ENCODE results near the gene NXN.
"Not testable (repeated sequence)": the region's sequence is repeated elsewhere in the genome, so short reads cannot be mapped to it uniquely, and the experiment has no call there.

DNA sequence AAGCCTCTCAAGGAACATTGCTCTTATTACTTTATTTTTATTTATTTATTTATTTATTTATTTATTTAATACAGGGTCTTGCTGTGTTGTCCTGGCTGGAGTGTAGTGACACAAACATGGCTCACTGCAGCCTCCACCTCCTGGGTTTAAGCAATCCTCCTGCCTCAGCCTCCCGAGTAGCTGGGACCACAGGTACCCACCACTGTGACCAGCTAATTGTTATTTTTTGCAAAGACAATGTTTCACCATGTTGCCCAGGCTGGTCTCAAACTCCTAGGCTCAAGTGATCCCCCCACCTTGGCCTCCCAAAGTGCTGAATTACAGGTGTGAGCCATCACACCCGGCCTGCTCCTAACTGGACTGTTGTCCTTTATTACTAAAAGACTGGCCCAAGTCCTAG lies 4.8 kb downstream of the NXN start:
- TF ChIP-seq, protein P1, sequence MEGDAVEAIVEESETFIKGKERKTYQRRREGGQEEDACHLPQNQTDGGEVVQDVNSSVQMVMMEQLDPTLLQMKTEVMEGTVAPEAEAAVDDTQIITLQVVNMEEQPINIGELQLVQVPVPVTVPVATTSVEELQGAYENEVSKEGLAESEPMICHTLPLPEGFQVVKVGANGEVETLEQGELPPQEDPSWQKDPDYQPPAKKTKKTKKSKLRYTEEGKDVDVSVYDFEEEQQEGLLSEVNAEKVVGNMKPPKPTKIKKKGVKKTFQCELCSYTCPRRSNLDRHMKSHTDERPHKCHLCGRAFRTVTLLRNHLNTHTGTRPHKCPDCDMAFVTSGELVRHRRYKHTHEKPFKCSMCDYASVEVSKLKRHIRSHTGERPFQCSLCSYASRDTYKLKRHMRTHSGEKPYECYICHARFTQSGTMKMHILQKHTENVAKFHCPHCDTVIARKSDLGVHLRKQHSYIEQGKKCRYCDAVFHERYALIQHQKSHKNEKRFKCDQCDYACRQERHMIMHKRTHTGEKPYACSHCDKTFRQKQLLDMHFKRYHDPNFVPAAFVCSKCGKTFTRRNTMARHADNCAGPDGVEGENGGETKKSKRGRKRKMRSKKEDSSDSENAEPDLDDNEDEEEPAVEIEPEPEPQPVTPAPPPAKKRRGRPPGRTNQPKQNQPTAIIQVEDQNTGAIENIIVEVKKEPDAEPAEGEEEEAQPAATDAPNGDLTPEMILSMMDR (IDR thresholded peaks at IDR 0.05): not testable (repeated sequence)
- TF ChIP-seq EP300 (IDR thresholded peaks at IDR 0.05; ENCODE audit: low read depth); POLR2A (IDR thresholded peaks at IDR 0.05); POLR2AphosphoS5 (IDR thresholded peaks at IDR 0.05): not testable (repeated sequence)

All from transverse colon (tissue), 4 donors.